ENCODE measurements around the gene MFNG. TPM values are rescaled to one million over a fixed set of nuclear protein-coding genes. Genes with fewer than 3 reads are reported as not detected.

The MFNG gene
- total RNA-seq, 1 experiment from 2014 or later = 7.1 TPM

DNA sequence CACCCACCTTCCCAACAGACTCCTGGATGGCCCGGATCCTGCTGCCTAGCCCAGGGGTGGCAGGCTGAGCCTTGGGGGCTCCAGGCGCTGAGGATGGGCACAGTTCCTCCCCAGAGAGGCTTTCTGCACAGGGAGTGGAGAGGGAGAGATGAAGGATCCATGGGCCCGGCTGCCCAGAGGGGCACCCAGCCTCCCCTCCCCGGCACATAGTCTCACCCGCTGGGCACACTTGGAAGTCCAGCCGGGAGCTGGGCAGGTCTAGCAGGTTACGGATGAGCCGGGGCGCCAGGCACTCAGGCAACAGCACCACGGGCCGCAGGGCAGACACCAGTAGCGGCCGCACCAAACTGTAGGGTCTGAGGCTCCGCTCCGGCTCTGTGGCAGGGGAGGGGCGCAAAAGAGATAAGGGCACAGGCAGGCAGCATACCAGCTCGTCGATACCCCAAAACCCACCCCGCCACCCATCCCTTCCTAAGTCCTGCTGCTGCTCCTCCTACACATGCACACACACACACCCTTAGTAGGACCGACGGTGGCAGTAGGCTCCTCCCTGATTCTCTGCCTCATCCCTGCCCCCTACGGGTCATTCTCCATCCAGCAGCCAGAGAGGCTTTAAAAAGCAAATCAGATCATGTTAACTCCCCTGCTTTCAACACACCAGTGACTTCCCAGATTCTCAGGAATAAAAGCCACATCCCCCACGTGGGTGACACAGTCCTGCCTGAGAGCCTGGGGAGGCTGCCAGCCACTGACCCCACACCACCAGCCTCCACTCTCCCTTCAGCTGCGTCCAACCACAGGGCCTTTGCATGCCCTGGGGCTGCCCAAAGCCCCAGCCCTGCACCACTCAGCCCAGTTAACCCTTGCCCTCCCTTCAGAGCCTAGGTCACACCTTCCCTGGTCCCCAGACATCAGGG lies 6.5 kb upstream of the MFNG start:
- CTCF ChIA-PET = no interaction called here
- BruUV-seq (replicated peaks) = no TSS peak
- H3K27ac ChIP-seq (ENCODE audit: low read length) = peak overlapping the region; percentile 34; the same call in 1 of the 2 replicates

DNA sequence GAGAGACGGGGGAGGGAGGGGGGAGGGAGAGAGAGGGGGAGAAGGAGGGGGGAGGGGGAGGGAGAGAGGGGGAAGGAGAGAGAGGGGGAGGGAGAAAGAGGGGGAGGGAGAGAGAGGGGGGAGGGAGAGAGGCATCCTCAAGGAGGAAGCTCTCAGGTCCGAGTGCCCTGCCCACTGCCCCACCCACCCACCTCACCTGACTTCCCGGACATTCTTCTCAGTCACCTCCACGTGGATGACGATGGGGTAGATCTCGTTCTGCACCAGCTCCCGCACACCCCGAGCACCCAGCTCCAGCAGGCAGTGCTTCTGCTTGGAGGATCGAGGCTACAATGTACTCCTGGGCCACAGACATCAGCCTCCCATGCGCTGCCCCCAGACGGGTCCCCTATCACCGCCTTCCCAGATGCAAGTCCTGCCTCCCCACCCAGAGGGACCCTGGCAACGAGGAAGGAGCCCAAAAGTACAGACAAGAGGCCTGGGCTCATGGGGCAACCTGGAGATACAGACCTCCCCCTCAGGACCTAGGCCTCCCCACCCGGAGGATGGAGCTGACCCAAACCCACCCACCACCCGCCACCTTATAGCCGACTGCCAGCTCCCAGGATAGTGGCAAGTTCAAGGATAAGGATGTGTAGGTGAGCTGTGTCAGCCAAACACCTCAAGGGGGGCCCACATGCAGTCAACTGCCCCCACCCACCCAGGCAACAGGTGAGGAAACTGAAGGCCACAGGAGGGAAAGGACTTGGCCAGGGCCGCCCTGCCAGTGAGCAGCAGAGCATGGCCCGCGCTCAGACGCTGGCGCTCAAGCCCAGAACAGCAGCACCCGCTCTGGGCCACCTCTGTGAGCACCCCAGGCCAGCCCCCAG lies 5.6 kb upstream of the MFNG start:
- BruUV-seq (replicated peaks) = no TSS peak
- Histone ChIP-seq H3K4me1 (ENCODE audit: control insufficient read depth, insufficient read depth, low read length) (peaks cover 19% of the 10 kb centered on the region), H3K36me3 (ENCODE audit: control insufficient read depth, insufficient read depth, low read length) (no peaks in the 10 kb centered on the region)

More for the DNA sequence above, 6.5 kb upstream of the MFNG start:
- H3K9me3 ChIP-seq (ENCODE audit: control insufficient read depth, insufficient read depth, low read depth, low read length) = no peaks in the 10 kb centered on the region
- POLR2A ChIA-PET = no interaction called here
- no peaks in the 10 kb centered on the region for H3K27me3 ChIP-seq (ENCODE audit: control insufficient read depth, insufficient read depth, low read length)
- ATAC-seq (peak; percentile 69), DNase-seq (ENCODE audit: low read depth, low spot score) (no peak)
- H3K4me1 ChIP-seq (ENCODE audit: control insufficient read depth, insufficient read depth, low read length) = peaks cover 24% of the 10 kb centered on the region
- H3K4me3 ChIP-seq (ENCODE audit: low read depth in 2 of 2, low read length in 2 of 2) = no peak overlapping the region
- in situ Hi-C loops (cut with HindIII; ENCODE audit: low pct_unique_long_range_greater_than_20kb, low sequenced_read_pairs) (no loop called here), intact Hi-C loops (cut with micrococcal nuclease; ENCODE audit: unreplicated experiment) (no loop called here)
- H3K36me3 ChIP-seq (ENCODE audit: control insufficient read depth, insufficient read depth, low read length) = no peaks in the 10 kb centered on the region
- no peak for TF ChIP-seq POLR2AphosphoS5 (IDR thresholded peaks at IDR 0.05; ENCODE audit: low read depth, low read length)
- TF ChIP-seq, protein P1, sequence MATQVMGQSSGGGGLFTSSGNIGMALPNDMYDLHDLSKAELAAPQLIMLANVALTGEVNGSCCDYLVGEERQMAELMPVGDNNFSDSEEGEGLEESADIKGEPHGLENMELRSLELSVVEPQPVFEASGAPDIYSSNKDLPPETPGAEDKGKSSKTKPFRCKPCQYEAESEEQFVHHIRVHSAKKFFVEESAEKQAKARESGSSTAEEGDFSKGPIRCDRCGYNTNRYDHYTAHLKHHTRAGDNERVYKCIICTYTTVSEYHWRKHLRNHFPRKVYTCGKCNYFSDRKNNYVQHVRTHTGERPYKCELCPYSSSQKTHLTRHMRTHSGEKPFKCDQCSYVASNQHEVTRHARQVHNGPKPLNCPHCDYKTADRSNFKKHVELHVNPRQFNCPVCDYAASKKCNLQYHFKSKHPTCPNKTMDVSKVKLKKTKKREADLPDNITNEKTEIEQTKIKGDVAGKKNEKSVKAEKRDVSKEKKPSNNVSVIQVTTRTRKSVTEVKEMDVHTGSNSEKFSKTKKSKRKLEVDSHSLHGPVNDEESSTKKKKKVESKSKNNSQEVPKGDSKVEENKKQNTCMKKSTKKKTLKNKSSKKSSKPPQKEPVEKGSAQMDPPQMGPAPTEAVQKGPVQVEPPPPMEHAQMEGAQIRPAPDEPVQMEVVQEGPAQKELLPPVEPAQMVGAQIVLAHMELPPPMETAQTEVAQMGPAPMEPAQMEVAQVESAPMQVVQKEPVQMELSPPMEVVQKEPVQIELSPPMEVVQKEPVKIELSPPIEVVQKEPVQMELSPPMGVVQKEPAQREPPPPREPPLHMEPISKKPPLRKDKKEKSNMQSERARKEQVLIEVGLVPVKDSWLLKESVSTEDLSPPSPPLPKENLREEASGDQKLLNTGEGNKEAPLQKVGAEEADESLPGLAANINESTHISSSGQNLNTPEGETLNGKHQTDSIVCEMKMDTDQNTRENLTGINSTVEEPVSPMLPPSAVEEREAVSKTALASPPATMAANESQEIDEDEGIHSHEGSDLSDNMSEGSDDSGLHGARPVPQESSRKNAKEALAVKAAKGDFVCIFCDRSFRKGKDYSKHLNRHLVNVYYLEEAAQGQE (IDR thresholded peaks at IDR 0.05; ENCODE audit: insufficient read depth in 1 of 2, low read depth in 2 of 2, low read length in 1 of 2) = no peak
- TF ChIP-seq TCF7L2 (IDR thresholded peaks at IDR 0.05; ENCODE audit: low read depth, low read length) = no peak
- TF ChIP-seq SIN3A (IDR thresholded peaks at IDR 0.05; ENCODE audit: borderline replicate concordance, insufficient read depth, low read depth, low read length) = no peak
- TF ChIP-seq, protein P2, sequence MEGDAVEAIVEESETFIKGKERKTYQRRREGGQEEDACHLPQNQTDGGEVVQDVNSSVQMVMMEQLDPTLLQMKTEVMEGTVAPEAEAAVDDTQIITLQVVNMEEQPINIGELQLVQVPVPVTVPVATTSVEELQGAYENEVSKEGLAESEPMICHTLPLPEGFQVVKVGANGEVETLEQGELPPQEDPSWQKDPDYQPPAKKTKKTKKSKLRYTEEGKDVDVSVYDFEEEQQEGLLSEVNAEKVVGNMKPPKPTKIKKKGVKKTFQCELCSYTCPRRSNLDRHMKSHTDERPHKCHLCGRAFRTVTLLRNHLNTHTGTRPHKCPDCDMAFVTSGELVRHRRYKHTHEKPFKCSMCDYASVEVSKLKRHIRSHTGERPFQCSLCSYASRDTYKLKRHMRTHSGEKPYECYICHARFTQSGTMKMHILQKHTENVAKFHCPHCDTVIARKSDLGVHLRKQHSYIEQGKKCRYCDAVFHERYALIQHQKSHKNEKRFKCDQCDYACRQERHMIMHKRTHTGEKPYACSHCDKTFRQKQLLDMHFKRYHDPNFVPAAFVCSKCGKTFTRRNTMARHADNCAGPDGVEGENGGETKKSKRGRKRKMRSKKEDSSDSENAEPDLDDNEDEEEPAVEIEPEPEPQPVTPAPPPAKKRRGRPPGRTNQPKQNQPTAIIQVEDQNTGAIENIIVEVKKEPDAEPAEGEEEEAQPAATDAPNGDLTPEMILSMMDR (IDR thresholded peaks at IDR 0.05) = no peak; the same call in none of the 2 replicates

More for the DNA sequence above, 5.6 kb upstream of the MFNG start:
- ChIA-PET POLR2A (no interaction called here), CTCF (interaction anchor here (0.6 kb wide), 1 partner anchor 190 kb away, joined by 3 read pairs; no protein-coding TSS in a partner anchor)
- DNase-seq (ENCODE audit: low read depth, low spot score) (no peak), ATAC-seq (no peak)
- no peaks in the 10 kb centered on the region for H3K9me3 ChIP-seq (ENCODE audit: control insufficient read depth, insufficient read depth, low read depth, low read length)
- no peaks in the 10 kb centered on the region for H3K27me3 ChIP-seq (ENCODE audit: control insufficient read depth, insufficient read depth, low read length)
- H3K27ac ChIP-seq (ENCODE audit: low read length) = no peak overlapping the region
- intact Hi-C loops (cut with micrococcal nuclease; ENCODE audit: unreplicated experiment) = no loop called here
- TF ChIP-seq, protein P1 (IDR thresholded peaks at IDR 0.05; ENCODE audit: insufficient read depth in 1 of 2, low read depth in 2 of 2, low read length in 1 of 2) = no peak
- TF ChIP-seq, protein P2 (IDR thresholded peaks at IDR 0.05) = no peak
- TF ChIP-seq SIN3A (IDR thresholded peaks at IDR 0.05; ENCODE audit: borderline replicate concordance, insufficient read depth, low read depth, low read length) = no peak
- in situ Hi-C loops (cut with HindIII; ENCODE audit: low pct_unique_long_range_greater_than_20kb, low sequenced_read_pairs) = no loop called here
- H3K4me3 ChIP-seq (ENCODE audit: low read depth in 2 of 2, low read length in 2 of 2) = no peak overlapping the region

All from Panc1 (cell line).